ENCODE data around the gene SLC25A34.

Gene SLC25A34

DNA sequence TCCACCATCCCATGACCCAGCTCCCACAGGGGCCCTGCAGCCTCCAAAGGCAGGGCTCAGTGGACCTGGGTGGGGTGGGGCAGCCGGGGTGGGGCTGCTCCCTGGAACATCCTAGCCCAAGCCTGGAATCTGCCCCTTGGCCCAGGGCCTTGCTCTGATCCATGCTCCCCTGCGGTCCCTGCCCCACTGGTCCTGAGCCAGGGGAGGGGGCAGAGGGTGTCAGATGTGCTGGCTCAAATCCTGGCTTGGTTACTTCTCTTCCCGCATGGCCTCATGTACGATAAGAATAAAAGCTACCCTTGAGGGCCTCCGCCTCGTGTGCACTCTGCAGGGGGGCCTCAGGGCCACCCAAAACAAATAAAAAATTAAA, 819 bp downstream of the SLC25A34 start:
- H3K36me3 ChIP-seq (ENCODE audit: insufficient read depth, low read length), result peaks cover 7% of the 10 kb centered on the region; the same call in 1 of the 2 replicates
- no peaks in the 10 kb centered on the region for H3K9me3 ChIP-seq (ENCODE audit: insufficient read depth, low read depth, low read length)
- no peaks in the 10 kb centered on the region for H3K79me2 ChIP-seq (ENCODE audit: insufficient read depth, low read length)
- TF ChIP-seq, protein P1, sequence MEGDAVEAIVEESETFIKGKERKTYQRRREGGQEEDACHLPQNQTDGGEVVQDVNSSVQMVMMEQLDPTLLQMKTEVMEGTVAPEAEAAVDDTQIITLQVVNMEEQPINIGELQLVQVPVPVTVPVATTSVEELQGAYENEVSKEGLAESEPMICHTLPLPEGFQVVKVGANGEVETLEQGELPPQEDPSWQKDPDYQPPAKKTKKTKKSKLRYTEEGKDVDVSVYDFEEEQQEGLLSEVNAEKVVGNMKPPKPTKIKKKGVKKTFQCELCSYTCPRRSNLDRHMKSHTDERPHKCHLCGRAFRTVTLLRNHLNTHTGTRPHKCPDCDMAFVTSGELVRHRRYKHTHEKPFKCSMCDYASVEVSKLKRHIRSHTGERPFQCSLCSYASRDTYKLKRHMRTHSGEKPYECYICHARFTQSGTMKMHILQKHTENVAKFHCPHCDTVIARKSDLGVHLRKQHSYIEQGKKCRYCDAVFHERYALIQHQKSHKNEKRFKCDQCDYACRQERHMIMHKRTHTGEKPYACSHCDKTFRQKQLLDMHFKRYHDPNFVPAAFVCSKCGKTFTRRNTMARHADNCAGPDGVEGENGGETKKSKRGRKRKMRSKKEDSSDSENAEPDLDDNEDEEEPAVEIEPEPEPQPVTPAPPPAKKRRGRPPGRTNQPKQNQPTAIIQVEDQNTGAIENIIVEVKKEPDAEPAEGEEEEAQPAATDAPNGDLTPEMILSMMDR (conservative IDR thresholded peaks at IDR 0.05; ENCODE audit: low read length), result no peak
- TF ChIP-seq EZH2phosphoT487 (IDR thresholded peaks at IDR 0.05; ENCODE audit: borderline replicate concordance), result no peak
- no peaks in the 10 kb centered on the region for H3K4me1 ChIP-seq (ENCODE audit: insufficient read depth, low read length, poor library complexity, severe bottlenecking)
- no peak overlapping the region for H3K4me3 ChIP-seq (ENCODE audit: low read length, poor library complexity, severe bottlenecking)
- H3F3A ChIP-seq (ENCODE audit: low read depth), result no peaks in the 10 kb centered on the region
- H3K4me2 ChIP-seq (ENCODE audit: low read depth, low read length, poor library complexity, severe bottlenecking), result no peak overlapping the region
- H2AFZ ChIP-seq (ENCODE audit: low read length), result no peak overlapping the region
- H3K9me2 ChIP-seq (replicated peaks; ENCODE audit: low read depth, low read length), result no peaks in the 10 kb centered on the region
- H3K27me3 ChIP-seq (ENCODE audit: insufficient read depth, low read length, poor library complexity, severe bottlenecking), result no peaks in the 10 kb centered on the region
- no peak overlapping the region for H3K9ac ChIP-seq (ENCODE audit: low read depth, low read length, poor library complexity, severe bottlenecking)
- no peaks in the 10 kb centered on the region for H4K20me1 ChIP-seq (ENCODE audit: insufficient read depth, low read length, poor library complexity, severe bottlenecking)

DNA sequence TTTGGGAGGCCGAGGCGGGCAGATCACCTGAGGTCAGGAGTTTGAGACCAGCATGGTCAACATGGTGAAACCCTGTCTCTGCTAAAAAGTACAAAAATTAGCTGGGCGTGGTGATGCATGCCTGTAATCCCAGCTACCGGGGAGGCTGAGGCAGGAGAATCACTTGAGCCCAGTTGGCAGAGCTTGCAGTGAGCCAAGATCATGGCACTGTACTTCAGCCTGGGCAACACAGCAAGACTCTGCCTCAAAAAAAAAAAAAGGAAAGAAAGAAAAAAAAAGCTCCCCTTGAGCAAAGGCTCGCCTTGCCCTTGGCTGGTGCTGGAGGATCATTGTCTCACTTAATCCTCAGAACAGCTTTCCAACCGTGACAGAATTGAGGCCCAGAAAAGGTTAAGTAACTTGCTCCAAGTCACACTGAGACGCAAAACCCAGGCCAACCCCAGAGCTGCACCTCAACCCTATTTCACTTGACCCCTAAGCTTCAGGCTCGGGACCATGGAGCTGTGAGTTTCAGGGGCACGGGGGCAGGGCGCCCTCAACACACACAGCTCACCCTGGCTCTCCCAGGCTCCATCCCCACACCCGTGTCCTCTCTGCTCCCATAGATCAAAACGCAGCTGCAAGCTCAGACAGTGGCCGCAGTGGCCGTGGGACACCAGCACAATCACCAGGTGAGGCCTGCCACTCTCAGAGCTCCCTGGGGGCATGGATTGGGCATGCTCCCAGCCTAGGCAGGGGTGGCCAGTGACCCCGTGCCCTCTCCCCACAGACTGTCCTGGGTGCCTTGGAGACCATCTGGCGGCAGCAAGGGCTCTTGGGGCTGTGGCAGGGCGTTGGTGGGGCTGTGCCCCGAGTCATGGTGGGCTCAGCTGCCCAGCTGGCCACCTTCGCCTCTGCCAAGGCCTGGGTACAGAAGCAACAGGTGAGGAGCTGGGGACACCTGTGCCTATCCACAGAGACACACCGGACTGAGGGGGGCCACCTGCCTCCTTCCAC, 1.6 kb downstream of the SLC25A34 start:
- H3K27me3 ChIP-seq (ENCODE audit: insufficient read depth, low read length, poor library complexity, severe bottlenecking), result no peaks in the 10 kb centered on the region
- TF ChIP-seq, protein P1 (conservative IDR thresholded peaks at IDR 0.05; ENCODE audit: low read length), result no peak
- no peak for TF ChIP-seq EZH2phosphoT487 (IDR thresholded peaks at IDR 0.05; ENCODE audit: borderline replicate concordance)
- H3K9me3 ChIP-seq (ENCODE audit: insufficient read depth, low read depth, low read length), result no peaks in the 10 kb centered on the region
- H3K9me2 ChIP-seq (replicated peaks; ENCODE audit: low read depth, low read length), result no peaks in the 10 kb centered on the region
- H3K4me1 ChIP-seq (ENCODE audit: insufficient read depth, low read length, poor library complexity, severe bottlenecking), result no peaks in the 10 kb centered on the region
- H4K20me1 ChIP-seq (ENCODE audit: insufficient read depth, low read length, poor library complexity, severe bottlenecking), result no peaks in the 10 kb centered on the region
- H3K36me3 ChIP-seq (ENCODE audit: insufficient read depth, low read length), result peaks cover 1% of the 10 kb centered on the region; the same call in 1 of the 2 replicates
- no peak overlapping the region for H3K9ac ChIP-seq (ENCODE audit: low read depth, low read length, poor library complexity, severe bottlenecking)
- no peak overlapping the region for H3K4me2 ChIP-seq (ENCODE audit: low read depth, low read length, poor library complexity, severe bottlenecking)
- H2AFZ ChIP-seq (ENCODE audit: low read length), result no peak overlapping the region
- H3K4me3 ChIP-seq (ENCODE audit: low read length, poor library complexity, severe bottlenecking), result no peak overlapping the region
- H3K79me2 ChIP-seq (ENCODE audit: insufficient read depth, low read length), result no peaks in the 10 kb centered on the region
- no peaks in the 10 kb centered on the region for H3F3A ChIP-seq (ENCODE audit: low read depth)

DNA sequence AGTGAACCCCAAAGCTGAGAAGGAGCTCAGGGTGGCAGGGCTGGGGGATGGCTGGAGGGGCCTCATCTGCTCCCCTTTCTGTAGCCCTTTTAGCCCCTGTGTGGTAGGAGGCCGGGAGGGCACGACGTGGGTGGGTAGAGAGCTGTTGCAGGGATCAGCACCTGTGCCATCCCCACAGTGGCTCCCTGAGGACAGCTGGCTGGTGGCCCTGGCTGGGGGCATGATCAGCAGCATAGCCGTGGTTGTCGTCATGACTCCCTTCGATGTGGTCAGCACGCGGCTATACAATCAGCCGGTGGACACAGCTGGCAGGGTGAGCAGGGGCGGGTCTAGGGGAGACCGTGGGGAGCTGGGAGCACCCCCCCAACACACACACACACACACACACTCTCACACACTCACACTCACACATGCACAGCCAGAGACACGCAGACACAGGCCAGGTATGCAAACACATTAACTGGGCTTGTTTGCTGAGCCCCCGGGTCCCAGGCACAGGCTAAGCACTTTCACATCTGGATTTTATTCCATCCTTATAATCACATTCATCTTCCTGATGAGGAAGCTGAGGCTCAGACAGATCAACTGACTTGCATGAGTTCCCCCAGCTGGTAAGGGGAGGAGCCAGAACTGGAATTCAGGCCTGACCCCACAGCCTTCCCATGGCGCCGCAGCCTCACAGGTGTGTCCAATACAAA, 2.5 kb downstream of the SLC25A34 start:
- Histone ChIP-seq H3K36me3 (ENCODE audit: insufficient read depth, low read length) (no peaks in the 10 kb centered on the region; the same call in 1 of the 2 replicates), H2AFZ (ENCODE audit: low read length) (no peak overlapping the region), H4K20me1 (ENCODE audit: insufficient read depth, low read length, poor library complexity, severe bottlenecking) (no peaks in the 10 kb centered on the region), H3K4me3 (ENCODE audit: low read length, poor library complexity, severe bottlenecking) (no peak overlapping the region), H3F3A (ENCODE audit: low read depth) (no peaks in the 10 kb centered on the region), H3K79me2 (ENCODE audit: insufficient read depth, low read length) (no peaks in the 10 kb centered on the region), H3K9ac (ENCODE audit: low read depth, low read length, poor library complexity, severe bottlenecking) (no peak overlapping the region), H3K9me2 (replicated peaks; ENCODE audit: low read depth, low read length) (no peaks in the 10 kb centered on the region), H3K4me1 (ENCODE audit: insufficient read depth, low read length, poor library complexity, severe bottlenecking) (no peaks in the 10 kb centered on the region), H3K27me3 (ENCODE audit: insufficient read depth, low read length, poor library complexity, severe bottlenecking) (no peaks in the 10 kb centered on the region), H3K4me2 (ENCODE audit: low read depth, low read length, poor library complexity, severe bottlenecking) (no peak overlapping the region), H3K9me3 (ENCODE audit: insufficient read depth, low read depth, low read length) (no peaks in the 10 kb centered on the region)
- TF ChIP-seq, protein P1 (conservative IDR thresholded peaks at IDR 0.05; ENCODE audit: low read length), result no peak
- TF ChIP-seq EZH2phosphoT487 (IDR thresholded peaks at IDR 0.05; ENCODE audit: borderline replicate concordance), result no peak
